HEK293T (cell line): ENCODE data around the gene CTNNA2.

Experiments used
- CTCF ChIA-PET: fragments of 350-600 bp; formaldehyde crosslinking; extraction: SDS; loops from one replicate; lab custom pipeline; 2021; ENCODE audit warnings: antibody characterized with exemption, inconsistent platforms; lab: Yijun Ruan, JAX
- POLR2A ChIA-PET: fragments of 350-600 bp; formaldehyde crosslinking; extraction: SDS; loops from one replicate; lab custom pipeline; 2020; ENCODE audit warnings: antibody characterized with exemption, inconsistent platforms; lab: Yijun Ruan, JAX
- DNase-seq: peaks from one replicate; pipeline ENCODE4 v3.0.0; 2012; ENCODE audit warnings: mixed read lengths; ENCODE audit errors: extremely low spot score
- ARNT ChIP-seq: fragments of 450-650 bp; IDR thresholded peaks from 2 replicates; pipeline ENCODE4 v1.6.1; 2017; ENCODE audit warnings: mild to moderate bottlenecking
- BHLHE40 ChIP-seq: fragments of 450-650 bp; IDR thresholded peaks from 2 replicates; pipeline ENCODE4 v1.6.1; 2016; ENCODE audit warnings: mild to moderate bottlenecking, moderate library complexity, borderline replicate concordance
- CTBP1 ChIP-seq: fragments of 450-650 bp; IDR thresholded peaks from 2 replicates; pipeline ENCODE4 v1.6.1; 2016; ENCODE audit warnings: borderline replicate concordance
- ELF4 ChIP-seq: fragments of 450-650 bp; IDR thresholded peaks from 2 replicates; pipeline ENCODE4 v1.6.1; 2017; ENCODE audit warnings: antibody characterized with exemption
- FOXA1 ChIP-seq: fragments of 450-650 bp; IDR thresholded peaks from 2 replicates; pipeline ENCODE4 v1.6.1; 2016; ENCODE audit warnings: mild to moderate bottlenecking
- FOXK2 ChIP-seq: fragments of 450-650 bp; IDR thresholded peaks from 2 replicates; pipeline ENCODE4 v1.6.1; 2016; ENCODE audit warnings: mild to moderate bottlenecking
- FOXM1 ChIP-seq: fragments of 450-650 bp; IDR thresholded peaks from 2 replicates; pipeline ENCODE4 v1.6.1; 2017; ENCODE audit warnings: mild to moderate bottlenecking, borderline replicate concordance
- HDGF ChIP-seq: fragments of 450-650 bp; IDR thresholded peaks from 2 replicates; pipeline ENCODE4 v1.6.1; 2017; ENCODE audit warnings: antibody characterized with exemption, borderline replicate concordance
- L3MBTL2 ChIP-seq: fragments of 450-650 bp; conservative IDR thresholded peaks from 2 replicates; pipeline ENCODE4 v1.6.1; 2016; ENCODE audit warnings: mild to moderate bottlenecking
- LEF1 ChIP-seq: fragments of 450-650 bp; IDR thresholded peaks from 2 replicates; pipeline ENCODE4 v1.6.1; 2017; ENCODE audit warnings: mild to moderate bottlenecking, borderline replicate concordance
- NFRKB ChIP-seq: fragments of 450-650 bp; IDR thresholded peaks from 2 replicates; pipeline ENCODE4 v1.6.1; 2016; ENCODE audit warnings: mild to moderate bottlenecking, moderate library complexity
- PKNOX1 ChIP-seq: fragments of 450-650 bp; IDR thresholded peaks from 2 replicates; pipeline ENCODE4 v1.6.1; 2016
- SP1 ChIP-seq: fragments of 450-650 bp; IDR thresholded peaks from 2 replicates; pipeline ENCODE4 v1.6.1; 2017
- SUZ12 ChIP-seq: fragments of 450-650 bp; IDR thresholded peaks from 2 replicates; pipeline ENCODE4 v1.6.1; 2016; ENCODE audit warnings: mild to moderate bottlenecking
- TARDBP ChIP-seq: fragments of 450-650 bp; IDR thresholded peaks from 2 replicates; pipeline ENCODE4 v1.6.1; 2016
- ZNF384 ChIP-seq: fragments of 450-650 bp; IDR thresholded peaks from 2 replicates; pipeline ENCODE4 v1.6.1; 2016

Gene CTNNA2

GRCh38 chr2:79638954-79639353, 126.1 kb downstream of the CTNNA2 start:
- DNase-seq, result no peak
- CTCF ChIA-PET, result interaction anchor here (0.7 kb wide), 1 partner anchor 1550 kb away, joined by 3 read pairs; no protein-coding TSS in a partner anchor
- POLR2A ChIA-PET, result no interaction called here

GRCh38 chr2:79640001-79640400, 127.2 kb downstream of the CTNNA2 start:
- ChIA-PET CTCF (no interaction called here), POLR2A (no interaction called here)
- no peak for TF ChIP-seq PKNOX1
- TF ChIP-seq FOXA1, result no peak
- TF ChIP-seq SP1, result no peak
- no peak for TF ChIP-seq BHLHE40
- TF ChIP-seq CTBP1, result no peak
- TF ChIP-seq TARDBP, result no peak
- TF ChIP-seq HDGF, result no peak
- no peak for TF ChIP-seq L3MBTL2
- no peak for TF ChIP-seq FOXK2
- no peak for TF ChIP-seq ZNF384
- TF ChIP-seq ARNT, result no peak
- TF ChIP-seq NFRKB, result no peak
- no peak for TF ChIP-seq SUZ12
- no peak for DNase-seq

More at GRCh38 chr2:79638954-79639353, 126.1 kb downstream of the CTNNA2 start:
- no peak for TF ChIP-seq ELF4
- TF ChIP-seq HDGF, result no peak
- no peak for TF ChIP-seq ARNT
- no peak for TF ChIP-seq CTBP1
- TF ChIP-seq LEF1, result no peak
- TF ChIP-seq FOXA1, result no peak
- no peak for TF ChIP-seq SUZ12
- TF ChIP-seq BHLHE40, result no peak
- no peak for TF ChIP-seq SP1
- no peak for TF ChIP-seq NFRKB
- TF ChIP-seq PKNOX1, result no peak
- no peak for TF ChIP-seq L3MBTL2
- TF ChIP-seq FOXM1, result no peak
- no peak for TF ChIP-seq TARDBP
- no peak for TF ChIP-seq ZNF384
- no peak for TF ChIP-seq FOXK2

GRCh38 chr2:79649531-79649930, 136.7 kb downstream of the CTNNA2 start:
- ChIA-PET CTCF (no interaction called here), POLR2A (no interaction called here)
- TF ChIP-seq FOXA1 (no peak), SUZ12 (no peak), CTBP1 (no peak), LEF1 (no peak), FOXK2 (no peak), HDGF (no peak), ARNT (no peak), ZNF384 (no peak), PKNOX1 (no peak), NFRKB (no peak), FOXM1 (no peak), TARDBP (no peak), SP1 (no peak), ELF4 (no peak), BHLHE40 (no peak)
- no peak for DNase-seq

GRCh38 chr2:79660557-79660956, 147.7 kb downstream of the CTNNA2 start:
- no peak for DNase-seq
- ChIA-PET POLR2A (no interaction called here), CTCF (no interaction called here)
- TF ChIP-seq HDGF, result no peak
- no peak for TF ChIP-seq ARNT
- TF ChIP-seq TARDBP, result no peak
- no peak for TF ChIP-seq PKNOX1
- no peak for TF ChIP-seq ZNF384
- TF ChIP-seq FOXA1, result no peak
- TF ChIP-seq SP1, result no peak

GRCh38 chr2:79665091-79665490, 152.2 kb downstream of the CTNNA2 start:
- no peak for TF ChIP-seq FOXM1
- TF ChIP-seq SUZ12, result no peak
- no peak for TF ChIP-seq ZNF384
- TF ChIP-seq BHLHE40, result no peak
- no peak for TF ChIP-seq ELF4
- TF ChIP-seq HDGF, result no peak
- TF ChIP-seq L3MBTL2, result no peak
- TF ChIP-seq CTBP1, result no peak
- no peak for TF ChIP-seq LEF1
- no peak for TF ChIP-seq PKNOX1
- no peak for TF ChIP-seq FOXK2
- TF ChIP-seq TARDBP, result no peak
- no peak for TF ChIP-seq ARNT
- no peak for TF ChIP-seq NFRKB
- ChIA-PET POLR2A (no interaction called here), CTCF (interaction anchor here (0.6 kb wide), 1 partner anchor 236 kb away, joined by 4 read pairs; no protein-coding TSS in a partner anchor)
- DNase-seq, result no peak
